Mammary epithelial cell (primary cell): ENCODE results near the gene ADAMTS2.

Experiments used
- CTCF ChIP-seq, 2 donors: IDR thresholded peaks in 1 of 2; conservative IDR thresholded peaks in 1 of 2; 2 replicates each; pipeline ENCODE4 v1.5.1; 2011 to 2012; ENCODE audit warnings: inconsistent platforms in 2 of 2, low read length in 2 of 2, mild to moderate bottlenecking in 2 of 2, control low read depth in 1 of 2, low read depth in 1 of 2; ENCODE audit not compliant: insufficient read depth in 1 of 2; ENCODE audit errors: extremely low read depth in 1 of 2
- EZH2 ChIP-seq: IDR thresholded peaks from 2 replicates; pipeline ENCODE4 v1.6.1; 2012; ENCODE audit warnings: low read length, inconsistent platforms, borderline replicate concordance

- TF ChIP-seq CTCF (conservative IDR thresholded peaks at IDR 0.05 in 1 of 2, IDR thresholded peaks at IDR 0.05 in 1 of 2; ENCODE audit: extremely low read depth in 1 of 2, insufficient read depth in 1 of 2, low read depth in 1 of 2, low read length in 2 of 2) (no peak), EZH2 (no peak)
Observed at GRCh38 chr5:179354305-179354882, 9.1 kb upstream of the ADAMTS2 start.
